HG03460 (cell line): Measurements from ENCODE around the gene TMEM98.
"Not testable (repeated sequence)": the region's sequence is repeated elsewhere in the genome, so short reads cannot be mapped to it uniquely, and the experiment has no call there.

ENCODE experiments used
- ATAC-seq: cut with Tn5 transposase; IDR thresholded peaks from one replicate; pipeline ENCODE4 v1.9.1; 2021; ENCODE audit not compliant: unreplicated experiment

The TMEM98 gene

GRCh38 chr17:32941419-32942032 lies 13.6 kb downstream of the TMEM98 start:
- ATAC-seq = no peak

DNA sequence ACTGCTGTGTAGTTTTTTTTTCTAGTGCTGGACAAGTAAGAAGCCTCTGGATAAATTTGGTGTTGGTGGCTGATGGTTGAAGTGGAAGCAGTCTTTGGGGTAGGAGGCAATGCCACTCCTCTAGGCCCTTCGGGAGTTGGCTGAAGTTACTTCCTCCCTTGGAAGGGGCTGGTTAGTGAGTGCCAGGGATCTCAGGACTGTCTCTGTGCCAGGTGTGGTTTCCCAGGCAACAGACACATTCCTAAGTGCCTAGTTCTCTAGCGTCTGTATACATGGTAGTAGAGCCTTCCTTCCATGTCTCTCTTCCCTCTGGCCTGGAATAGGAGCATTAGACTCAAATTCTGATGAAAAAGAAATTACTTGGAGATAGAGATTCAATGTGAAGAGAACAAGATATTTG lies 15.3 kb downstream of the TMEM98 start:
- ATAC-seq = no peak

GRCh38 chr17:32943647-32944191 lies 15.8 kb downstream of the TMEM98 start:
- no peak for ATAC-seq

GRCh38 chr17:32944248-32945020 lies 16.5 kb downstream of the TMEM98 start:
- ATAC-seq = no peak

DNA sequence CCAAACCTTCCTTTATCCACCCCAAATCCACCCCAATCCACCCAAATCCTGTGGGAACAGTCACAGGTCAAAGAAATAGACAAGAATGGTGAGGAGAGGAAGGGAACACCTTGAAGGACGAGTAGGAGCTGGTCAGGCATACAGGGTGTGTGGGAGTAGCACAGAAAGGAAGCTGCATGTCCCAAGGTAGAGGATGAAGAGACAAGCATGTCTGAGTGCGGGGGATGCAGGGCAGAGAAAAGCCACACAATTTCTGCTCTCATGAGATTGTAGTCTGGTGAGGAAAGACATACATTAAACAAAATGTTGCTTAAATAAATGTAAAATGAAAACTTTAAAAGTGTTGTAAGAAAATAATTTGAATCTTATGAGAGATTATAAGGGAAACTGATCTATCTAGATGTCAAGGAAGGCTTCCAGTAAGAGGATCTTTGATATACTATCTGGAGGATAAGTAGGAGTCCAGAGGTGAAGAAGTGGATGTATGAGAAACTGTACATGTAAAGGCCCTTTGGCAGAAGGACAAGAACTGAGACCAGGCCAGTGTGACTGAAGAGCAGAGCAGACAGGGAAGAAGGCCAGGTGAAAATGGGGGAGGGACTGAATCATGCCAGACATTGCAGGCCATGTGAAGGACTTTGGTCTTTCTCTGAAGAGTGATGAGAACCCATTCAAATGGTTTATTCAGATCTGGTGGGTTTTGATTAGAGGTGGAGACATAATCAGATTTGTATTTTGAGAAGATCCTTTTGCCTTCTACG lies 18.6 kb downstream of the TMEM98 start:
- ATAC-seq = no peak

DNA sequence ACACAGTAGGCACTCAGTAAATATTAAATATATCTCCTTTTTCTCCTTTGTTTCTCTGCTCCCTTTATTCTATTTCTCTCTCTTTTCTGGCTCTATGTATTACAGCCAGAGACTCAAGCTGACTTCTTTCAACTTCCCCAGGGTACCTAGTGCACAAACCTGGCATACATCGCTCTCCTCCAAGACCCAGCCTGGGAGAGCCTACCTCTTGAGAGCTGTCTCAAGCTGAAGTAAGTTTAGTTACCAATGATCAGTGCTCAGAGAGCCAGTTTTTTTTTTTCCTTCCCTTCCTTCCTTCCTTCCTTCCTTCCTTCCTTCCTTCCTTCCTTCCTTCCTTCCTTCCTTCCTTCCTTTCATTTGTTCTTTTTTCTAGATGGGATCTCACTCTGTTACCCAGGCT lies 19.8 kb downstream of the TMEM98 start:
- ATAC-seq = no peak

- no peak for ATAC-seq
Measured at GRCh38 chr17:32949181-32949580, 21.2 kb downstream of the TMEM98 start.

- not testable (repeated sequence) for ATAC-seq
Measured at GRCh38 chr17:32952491-32952890, 24.5 kb downstream of the TMEM98 start.

DNA sequence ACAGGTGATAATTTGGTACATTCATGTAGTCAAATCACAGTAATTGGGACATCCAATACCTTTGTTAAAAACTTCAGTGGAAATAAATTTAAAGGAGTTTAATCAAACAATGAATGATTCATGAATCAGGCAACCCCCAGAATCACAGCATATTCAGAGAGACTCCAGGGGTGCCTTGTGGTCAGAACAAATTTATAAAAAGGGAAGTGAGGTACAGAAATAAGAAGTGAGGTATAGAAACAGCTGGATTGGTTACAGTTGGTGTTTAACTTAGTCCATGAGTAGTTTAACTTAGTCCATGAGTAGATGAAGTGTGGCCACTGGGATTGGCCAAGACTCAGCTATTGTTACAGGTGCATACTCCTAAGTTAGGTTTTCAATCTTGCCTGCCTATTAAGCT lies 25.1 kb downstream of the TMEM98 start:
- no peak for ATAC-seq

- ATAC-seq = no peak
Measured at GRCh38 chr17:32953857-32954256, 25.9 kb downstream of the TMEM98 start.

- ATAC-seq = no peak
Measured at GRCh38 chr17:32954477-32954876, 26.5 kb downstream of the TMEM98 start.

- no peak for ATAC-seq
Measured at GRCh38 chr17:32955155-32955554, 27.2 kb downstream of the TMEM98 start.

- ATAC-seq = no peak
Measured at GRCh38 chr17:32956240-32956970, 28.5 kb downstream of the TMEM98 start.

DNA sequence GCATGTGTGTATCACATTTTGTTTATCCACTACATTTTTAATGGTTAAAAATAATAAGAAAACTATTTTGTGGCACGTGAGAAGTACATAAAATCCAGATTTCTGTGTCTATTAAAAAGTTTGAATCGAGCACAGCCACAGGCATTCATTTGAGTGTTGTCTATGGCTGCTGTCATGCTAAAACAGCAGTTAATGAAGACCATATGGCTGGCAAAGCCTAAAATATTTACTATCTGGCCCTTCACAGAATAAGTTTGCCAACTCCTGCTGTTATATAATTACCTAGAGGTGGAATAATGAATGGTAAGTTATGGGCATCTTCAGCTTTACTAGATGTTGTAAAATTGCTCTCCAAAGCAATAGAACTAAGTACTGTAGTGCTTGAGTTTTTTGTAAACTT lies 30.5 kb downstream of the TMEM98 start:
- ATAC-seq = no peak

GRCh38 chr17:32960815-32961214 lies 32.9 kb downstream of the TMEM98 start:
- no peak for ATAC-seq

DNA sequence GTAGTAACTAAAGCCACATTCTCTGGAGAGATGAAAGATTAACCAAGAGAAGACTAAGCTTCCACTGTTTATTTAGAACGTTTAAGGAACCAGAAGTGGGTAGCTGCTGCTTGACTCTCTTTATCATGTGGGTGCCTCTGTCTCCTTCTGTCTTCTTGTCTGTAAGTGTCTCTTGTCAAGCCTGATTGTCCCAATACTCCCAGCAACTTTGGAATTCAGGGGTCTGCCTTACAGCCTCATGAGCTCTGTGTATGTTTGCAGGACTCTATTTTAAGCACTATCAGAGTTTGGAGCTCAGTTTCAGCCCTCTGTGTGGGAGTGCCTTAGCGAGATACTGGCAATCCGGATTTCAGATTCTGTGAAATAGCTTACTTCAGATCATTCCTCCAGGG lies 34.4 kb downstream of the TMEM98 start:
- no peak for ATAC-seq

GRCh38 chr17:32964541-32964940 lies 36.6 kb downstream of the TMEM98 start:
- ATAC-seq = no peak

GRCh38 chr17:32969231-32969630 lies 41.3 kb downstream of the TMEM98 start:
- ATAC-seq = not testable (repeated sequence)

DNA sequence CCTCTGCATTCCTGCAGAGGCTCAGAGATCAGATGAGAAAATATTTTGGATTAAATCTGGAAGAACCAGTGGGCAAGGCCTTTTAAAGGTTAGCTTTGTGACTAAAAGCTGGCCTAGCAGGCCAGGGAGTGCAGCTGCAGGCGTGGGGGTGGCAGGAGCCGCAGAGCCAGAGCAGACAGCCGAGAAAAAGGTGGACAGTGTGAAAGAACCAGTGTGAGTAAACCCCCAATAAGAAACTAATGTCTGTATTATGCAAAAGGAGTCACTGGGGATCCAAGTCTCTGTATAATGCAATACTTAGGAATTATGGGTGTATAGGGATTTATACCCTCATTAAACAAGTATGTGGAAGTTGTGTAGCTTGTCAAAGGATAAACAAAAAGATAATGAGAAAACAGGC lies 42.3 kb downstream of the TMEM98 start:
- ATAC-seq = no peak

DNA sequence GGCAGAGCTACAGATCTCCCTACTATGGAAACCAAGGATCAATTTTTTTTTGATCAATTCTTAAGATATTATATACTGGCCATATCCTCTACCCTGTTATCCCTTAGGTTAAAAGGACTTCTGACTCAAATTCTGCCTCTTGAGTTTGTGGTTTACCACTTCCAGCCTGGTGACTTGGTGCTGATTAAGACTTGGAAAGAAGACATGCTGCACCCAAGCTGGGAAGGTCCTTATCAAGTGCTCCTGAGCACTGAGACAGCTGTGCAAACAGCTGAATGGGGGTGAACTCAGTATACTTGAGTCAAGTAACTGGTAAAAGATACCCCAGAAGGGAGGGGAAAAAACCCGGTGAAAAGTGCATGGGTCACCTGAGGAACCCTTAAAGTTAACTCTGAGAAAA lies 43.2 kb downstream of the TMEM98 start:
- ATAC-seq = no peak

GRCh38 chr17:32976131-32976530 lies 48.2 kb downstream of the TMEM98 start:
- ATAC-seq = no peak
